Body of pancreas (tissue), 4 donors: Measurements from ENCODE around the gene ARHGAP6.

Source experiments
- POLR2A ChIP-seq, 3 donors: fragments of 450-650 bp; IDR thresholded peaks; one replicate each; pipeline ENCODE4 v1.6.1; 2016; ENCODE audit warnings: antibody characterized with exemption in 3 of 3, mild to moderate bottlenecking in 2 of 3
- TF ChIP-seq, protein P1 (sequence below), 7 experiments: fragments of 450-650 bp in 4 of 7; fragments of 200-600 bp in 3 of 7; sonication (generic) in 3 of 7; IDR thresholded peaks; one replicate each; pipeline ENCODE4 v1.5.1; 2016 to 2019; ENCODE audit warnings: antibody characterized with exemption in 7 of 7

- TF ChIP-seq, protein P1, sequence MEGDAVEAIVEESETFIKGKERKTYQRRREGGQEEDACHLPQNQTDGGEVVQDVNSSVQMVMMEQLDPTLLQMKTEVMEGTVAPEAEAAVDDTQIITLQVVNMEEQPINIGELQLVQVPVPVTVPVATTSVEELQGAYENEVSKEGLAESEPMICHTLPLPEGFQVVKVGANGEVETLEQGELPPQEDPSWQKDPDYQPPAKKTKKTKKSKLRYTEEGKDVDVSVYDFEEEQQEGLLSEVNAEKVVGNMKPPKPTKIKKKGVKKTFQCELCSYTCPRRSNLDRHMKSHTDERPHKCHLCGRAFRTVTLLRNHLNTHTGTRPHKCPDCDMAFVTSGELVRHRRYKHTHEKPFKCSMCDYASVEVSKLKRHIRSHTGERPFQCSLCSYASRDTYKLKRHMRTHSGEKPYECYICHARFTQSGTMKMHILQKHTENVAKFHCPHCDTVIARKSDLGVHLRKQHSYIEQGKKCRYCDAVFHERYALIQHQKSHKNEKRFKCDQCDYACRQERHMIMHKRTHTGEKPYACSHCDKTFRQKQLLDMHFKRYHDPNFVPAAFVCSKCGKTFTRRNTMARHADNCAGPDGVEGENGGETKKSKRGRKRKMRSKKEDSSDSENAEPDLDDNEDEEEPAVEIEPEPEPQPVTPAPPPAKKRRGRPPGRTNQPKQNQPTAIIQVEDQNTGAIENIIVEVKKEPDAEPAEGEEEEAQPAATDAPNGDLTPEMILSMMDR (IDR thresholded peaks at IDR 0.05) = no peak
- TF ChIP-seq POLR2A (IDR thresholded peaks at IDR 0.05) = no peak
Observed at GRCh38 chrX:11342673-11343072, 323.0 kb downstream of the ARHGAP6 start.
